Left lung (tissue), 10 donors: Measurements from ENCODE around the gene KCNIP4. TPM values are rescaled to one million over a fixed set of nuclear protein-coding genes. Genes with fewer than 3 reads are reported as not detected.

Experiments
- ATAC-seq: fragments of 200-7000 bp; cut with Tn5 transposase; one replicate; pipeline ENCODE4 v1.9.1; 2020; ENCODE audit warnings: moderate library complexity
- DNase-seq, 4 donors: peaks; one replicate each; pipeline ENCODE4 v3.0.0-alpha.2; 2013 to 2020
- H3K27ac ChIP-seq, 2 donors: fragments of 200-600 bp; sonication (generic) in 1 of 2; one replicate each; pipeline versions ENCODE4 v1.5.0 to v1.8.0; 2020 to 2021
- H3K27me3 ChIP-seq, 2 donors: fragments of 200-600 bp; sonication (generic) in 1 of 2; one replicate each; pipeline versions ENCODE4 v1.5.0 to v1.8.0; 2020 to 2021
- H3K36me3 ChIP-seq, 2 donors: fragments of 200-600 bp; sonication (generic) in 1 of 2; one replicate each; pipeline versions ENCODE4 v1.5.0 to v1.8.0; 2020 to 2021
- H3K4me1 ChIP-seq, 2 donors: fragments of 200-600 bp; one replicate each; pipeline ENCODE4 v1.8.0; 2021
- H3K4me3 ChIP-seq, 2 donors: fragments of 200-600 bp; sonication (generic) in 1 of 2; one replicate each; pipeline versions ENCODE4 v1.5.0 to v1.8.0; 2020 to 2021; ENCODE audit warnings: mild to moderate bottlenecking in 1 of 2
- H3K9me3 ChIP-seq, 2 donors: fragments of 200-600 bp; sonication (generic) in 1 of 2; one replicate each; pipeline versions ENCODE4 v1.5.0 to v1.8.0; 2020 to 2021
- CTCF ChIP-seq, 2 donors: fragments of 200-600 bp; sonication (generic) in 1 of 2; IDR thresholded peaks; one replicate each; pipeline versions ENCODE4 v1.5.0 to v1.8.0; 2021; ENCODE audit warnings: antibody characterized with exemption in 2 of 2
- intact Hi-C, 2 donors: fragments of 100-400 bp; cut with DNase I; formaldehyde crosslinking; loops; one replicate each; pipeline versions ENCODE4 v1.11.2 to v1.14.2; 2022
- polyA plus RNA-seq, 6 donors: library from polyadenylated mRNA; unstranded; fragments of 120-200 nt; gene quantifications; one replicate each; pipeline ENCODE4 v1.2.1, GENCODE V29; 2013; ENCODE audit not compliant: insufficient read length in 6 of 6
- total RNA-seq, 2 donors: library from RNA; stranded (reverse); fragmentation: NEBNext Ultra II Directional; extraction: Animal tissue kit (Norgen Biotek cat#: 25700); gene quantifications; one replicate each; pipeline ENCODE4 v1.2.1, GENCODE V29; 2021
- donor health status: DM: no; HTN: yes; CAD: no.
- donor health status: DM: no; HTN: no; CAD: no.

KCNIP4 gene
- total and polyA plus RNA-seq, 8 donors, result 2.8 to 5.4 (median 4.9) TPM; not detected in 2

- H3K27me3 ChIP-seq, result no peaks in the 10 kb centered on the region
- DNase-seq, result no peak
Measured at GRCh38 chr4:21034728-21035127, 913.8 kb downstream of the KCNIP4 start.

GRCh38 chr4:21032089-21032645 lies 916.4 kb downstream of the KCNIP4 start:
- no peak for TF ChIP-seq CTCF (IDR thresholded peaks at IDR 0.05)
- Histone ChIP-seq H3K27me3 (no peaks in the 10 kb centered on the region), H3K4me1 (no peaks in the 10 kb centered on the region), H3K4me3 (no peak overlapping the region), H3K27ac (no peak overlapping the region), H3K36me3 (no peaks in the 10 kb centered on the region), H3K9me3 (no peaks in the 10 kb centered on the region)
- intact Hi-C loops, result no loop called here
- ATAC-seq, result no peak
- peak in 2 of 4 donors; percentile 3 to 13 for DNase-seq

More at GRCh38 chr4:21034728-21035127, 913.8 kb downstream of the KCNIP4 start:
- intact Hi-C loops, result no loop called here
- no peak overlapping the region for H3K4me3 ChIP-seq
- ATAC-seq, result no peak
- TF ChIP-seq CTCF (IDR thresholded peaks at IDR 0.05), result no peak
- no peaks in the 10 kb centered on the region for H3K9me3 ChIP-seq
- no peaks in the 10 kb centered on the region for H3K36me3 ChIP-seq
- no peaks in the 10 kb centered on the region for H3K4me1 ChIP-seq
- no peak overlapping the region for H3K27ac ChIP-seq

- intact Hi-C loops, result no loop called here
- Histone ChIP-seq H3K4me3 (no peak overlapping the region), H3K27me3 (no peaks in the 10 kb centered on the region), H3K27ac (no peak overlapping the region), H3K9me3 (peaks cover 0 to 4% of the 10 kb centered on the region in 2 donors), H3K36me3 (no peaks in the 10 kb centered on the region), H3K4me1 (no peaks in the 10 kb centered on the region)
- no peak for TF ChIP-seq CTCF (IDR thresholded peaks at IDR 0.05)
- ATAC-seq (no peak), DNase-seq (no peak)
Measured at GRCh38 chr4:21018817-21019216, 929.8 kb downstream of the KCNIP4 start.

GRCh38 chr4:21013501-21013900 lies 935.1 kb downstream of the KCNIP4 start:
- intact Hi-C loops, result no loop called here
- H3K27ac ChIP-seq, result no peak overlapping the region
- no peak for DNase-seq
- no peaks in the 10 kb centered on the region for H3K36me3 ChIP-seq
- no peaks in the 10 kb centered on the region for H3K4me1 ChIP-seq
- TF ChIP-seq CTCF (IDR thresholded peaks at IDR 0.05), result no peak
- no peak overlapping the region for H3K4me3 ChIP-seq
- ATAC-seq, result no peak
- no peaks in the 10 kb centered on the region for H3K9me3 ChIP-seq
- no peaks in the 10 kb centered on the region for H3K27me3 ChIP-seq

GRCh38 chr4:21012851-21013331 lies 935.7 kb downstream of the KCNIP4 start:
- no peak for TF ChIP-seq CTCF (IDR thresholded peaks at IDR 0.05)
- no peak for DNase-seq
- H3K4me1 ChIP-seq, result no peaks in the 10 kb centered on the region
- H3K4me3 ChIP-seq, result no peak overlapping the region
- no peaks in the 10 kb centered on the region for H3K27me3 ChIP-seq
- intact Hi-C loops, result no loop called here
- H3K9me3 ChIP-seq, result no peaks in the 10 kb centered on the region
- ATAC-seq, result no peak
- no peaks in the 10 kb centered on the region for H3K36me3 ChIP-seq
- H3K27ac ChIP-seq, result no peak overlapping the region
